Stimulated activated CD8-positive, alpha-beta memory T cell treated with anti-CD3 and anti-CD28 coated beads, Interleukin-4, amount 100 ng/mL, for 48 hours (primary cell): ENCODE measurements around the gene FAAP100.
"Not testable (repeated sequence)": the region's sequence is repeated elsewhere in the genome, so short reads cannot be mapped to it uniquely, and the experiment has no call there.

Experiments
- DNase-seq: peaks from one replicate; pipeline ENCODE4 v3.0.0-alpha.2; 2020

FAAP100 gene

GRCh38 chr17:81552244-81553017 lies at the start of gene FAAP100:
Gene FAAP100 (minus strand): TSS chr17:81552353. CDS start chr17:81552330, 23 bp downstream.
- DNase-seq, result peak; percentile 85

DNA sequence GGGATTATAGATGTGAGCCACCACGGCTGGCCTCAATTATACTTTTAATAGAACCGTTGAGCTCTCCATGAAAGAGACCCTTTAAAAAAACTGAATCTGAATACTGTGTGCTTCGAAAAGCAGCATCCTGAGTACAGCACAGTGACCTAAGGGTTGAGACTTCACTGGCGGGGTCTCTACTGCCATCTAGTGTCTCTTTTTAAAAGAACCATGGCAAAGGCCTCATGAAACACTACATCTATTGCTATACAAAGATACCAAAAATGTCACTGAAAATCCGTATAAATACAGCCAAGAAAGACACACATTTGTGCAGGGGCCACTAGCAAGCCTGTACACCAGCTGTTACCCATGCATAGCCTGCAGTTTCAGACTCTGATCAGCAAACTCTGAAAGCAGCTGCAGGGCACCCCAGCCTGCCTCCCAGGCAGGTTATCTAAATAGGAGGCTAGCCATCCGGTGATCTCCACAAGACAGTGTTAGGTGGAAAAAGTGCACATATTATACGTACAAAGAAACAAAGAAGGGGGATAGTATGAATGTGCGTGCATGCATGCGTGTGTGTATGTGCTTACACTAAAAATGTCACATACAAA lies 49.5 kb upstream of the FAAP100 start:
- DNase-seq, result peak; percentile 36

GRCh38 chr17:81599719-81600486 lies 47.8 kb upstream of the FAAP100 start:
- no peak for DNase-seq

DNA sequence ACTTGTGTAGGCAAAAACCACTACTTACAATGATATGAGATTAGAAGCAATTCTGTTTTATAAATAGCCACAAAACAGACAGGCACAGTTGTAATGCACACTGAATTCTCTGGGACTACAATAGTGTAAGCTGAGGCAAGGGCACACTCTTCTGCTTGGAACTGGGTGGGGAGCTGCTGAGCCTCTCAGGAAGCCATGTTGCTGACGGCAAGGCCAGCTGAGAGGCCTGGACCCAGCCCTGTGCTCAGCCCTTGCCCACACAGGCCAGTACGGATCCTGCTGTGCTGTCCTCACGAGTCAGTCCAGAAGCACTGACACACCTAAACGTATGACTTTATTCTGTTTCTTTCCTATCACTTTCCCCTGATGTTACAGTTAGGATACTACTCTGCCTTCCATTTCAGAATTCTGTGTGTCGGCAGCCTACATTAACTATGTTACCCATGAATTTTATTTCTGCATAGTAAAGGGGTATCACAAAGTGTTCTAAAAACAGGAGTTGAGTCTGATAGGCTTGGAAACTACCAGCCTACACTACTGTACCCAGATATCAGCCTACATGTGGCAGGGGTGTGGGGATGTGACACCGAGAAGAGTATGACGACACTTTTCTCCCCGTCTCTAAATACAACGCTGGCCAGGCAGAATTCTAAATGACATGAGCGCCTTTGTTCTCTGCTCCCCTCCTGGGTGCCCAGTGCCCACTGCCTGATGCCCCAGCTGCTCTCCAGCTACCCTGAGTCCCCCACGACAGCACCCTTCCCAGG lies 41.1 kb upstream of the FAAP100 start:
- no peak for DNase-seq

DNA sequence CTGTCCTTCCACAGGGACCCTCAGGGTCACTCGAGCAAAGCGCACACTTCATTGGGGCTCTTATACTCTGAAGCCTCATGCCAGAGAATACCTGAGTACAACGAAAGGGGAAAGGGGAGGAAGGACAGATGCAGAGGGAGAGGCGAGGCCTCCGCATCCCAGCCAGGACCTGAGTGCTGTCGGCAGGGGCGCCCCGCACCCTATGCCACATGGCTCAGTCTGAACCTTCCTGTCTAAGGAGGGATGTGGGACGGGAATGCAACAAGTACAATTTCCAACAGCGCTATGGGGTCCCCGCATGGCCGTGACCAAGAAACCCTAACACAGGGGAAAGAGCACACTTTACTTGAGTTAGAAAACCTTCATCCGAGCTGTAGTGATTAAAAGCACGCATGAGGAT lies 39.8 kb upstream of the FAAP100 start:
- DNase-seq, result no peak

GRCh38 chr17:81590121-81590520 lies 38.0 kb upstream of the FAAP100 start:
- DNase-seq, result no peak

DNA sequence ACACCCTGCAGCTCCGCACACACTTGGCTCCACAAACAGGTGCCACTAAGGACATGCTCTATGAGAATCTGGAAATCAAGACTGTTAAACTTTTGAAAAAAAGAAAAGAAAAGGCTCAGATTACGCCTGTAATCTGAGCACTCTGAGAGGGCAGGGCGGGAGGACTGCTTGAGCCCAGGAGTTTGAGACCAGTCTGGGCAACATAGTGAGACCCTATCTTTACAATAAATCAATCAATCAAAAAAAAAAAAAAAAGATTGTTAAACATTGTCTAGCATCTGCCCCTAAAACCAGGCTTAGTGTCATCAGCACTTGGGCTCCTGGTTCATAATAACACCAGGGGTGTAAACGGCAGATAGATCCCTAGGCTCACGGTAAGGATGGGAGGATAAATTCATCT lies 37.5 kb upstream of the FAAP100 start:
- no peak for DNase-seq

GRCh38 chr17:81586096-81586495 lies 33.9 kb upstream of the FAAP100 start:
- DNase-seq, result no peak

- DNase-seq, result not testable (repeated sequence)
Observed at GRCh38 chr17:81584771-81585170, 32.6 kb upstream of the FAAP100 start.

DNA sequence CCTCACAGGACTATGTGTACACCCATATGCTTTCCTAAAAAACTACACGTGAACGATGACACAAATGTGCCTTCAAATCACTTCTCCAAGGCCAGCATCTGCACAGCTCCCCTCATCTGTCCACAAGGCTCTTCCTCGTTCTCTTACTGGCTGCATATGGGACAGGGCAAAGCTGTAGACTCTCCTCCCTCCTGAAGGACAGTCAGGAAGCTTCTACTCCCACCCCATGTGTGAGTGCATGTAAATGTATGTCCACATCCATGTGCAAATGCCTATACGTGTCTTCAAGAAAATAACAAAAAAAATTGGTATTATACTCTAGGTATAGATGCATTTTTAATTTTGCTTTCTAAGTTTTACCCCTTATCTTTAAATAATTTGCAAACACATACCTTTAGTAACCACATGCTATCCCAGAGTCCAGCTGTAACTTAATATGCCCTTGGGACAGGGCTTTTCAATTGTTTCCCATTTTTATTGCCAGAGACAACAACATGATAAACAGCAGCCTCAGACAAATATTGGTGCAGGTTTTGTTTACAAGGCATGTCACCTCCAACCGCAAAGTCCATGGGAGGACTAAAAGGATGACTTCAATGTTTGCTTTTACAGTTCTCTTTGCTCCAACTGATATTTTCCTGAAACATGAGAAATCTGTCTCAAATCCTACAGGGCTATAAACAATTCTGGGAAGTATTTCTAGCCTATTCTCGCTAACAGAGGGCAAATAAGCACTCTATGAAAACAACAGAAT lies 31.6 kb upstream of the FAAP100 start:
- no peak for DNase-seq

GRCh38 chr17:81582749-81583148 lies 30.6 kb upstream of the FAAP100 start:
- no peak for DNase-seq

GRCh38 chr17:81582341-81582740 lies 30.2 kb upstream of the FAAP100 start:
- no peak for DNase-seq

GRCh38 chr17:81581758-81582157 lies 29.6 kb upstream of the FAAP100 start:
- DNase-seq, result no peak

- no peak for DNase-seq
Observed at GRCh38 chr17:81580481-81580880, 28.3 kb upstream of the FAAP100 start.

GRCh38 chr17:81579821-81580321 lies 27.7 kb upstream of the FAAP100 start:
- DNase-seq, result no peak

DNA sequence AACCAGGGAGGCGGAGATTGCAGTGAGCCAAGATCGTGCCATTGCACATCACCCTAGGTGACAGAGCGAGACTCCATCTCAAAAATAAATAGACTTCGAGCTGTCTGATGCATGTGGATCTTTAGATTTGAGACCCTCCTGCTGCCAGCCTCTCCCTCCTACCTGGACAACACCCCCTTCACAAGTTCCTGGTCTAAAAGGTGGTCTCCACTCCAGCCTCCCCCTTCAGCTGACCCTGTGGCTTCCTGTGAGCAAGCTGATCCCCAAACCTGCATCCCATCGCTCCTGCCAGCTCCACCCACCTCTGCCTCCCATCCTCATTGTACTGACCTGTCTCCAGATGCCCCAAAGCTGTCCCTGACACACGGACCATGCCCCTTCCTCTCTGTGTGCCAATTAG lies 27.1 kb upstream of the FAAP100 start:
- DNase-seq, result no peak

DNA sequence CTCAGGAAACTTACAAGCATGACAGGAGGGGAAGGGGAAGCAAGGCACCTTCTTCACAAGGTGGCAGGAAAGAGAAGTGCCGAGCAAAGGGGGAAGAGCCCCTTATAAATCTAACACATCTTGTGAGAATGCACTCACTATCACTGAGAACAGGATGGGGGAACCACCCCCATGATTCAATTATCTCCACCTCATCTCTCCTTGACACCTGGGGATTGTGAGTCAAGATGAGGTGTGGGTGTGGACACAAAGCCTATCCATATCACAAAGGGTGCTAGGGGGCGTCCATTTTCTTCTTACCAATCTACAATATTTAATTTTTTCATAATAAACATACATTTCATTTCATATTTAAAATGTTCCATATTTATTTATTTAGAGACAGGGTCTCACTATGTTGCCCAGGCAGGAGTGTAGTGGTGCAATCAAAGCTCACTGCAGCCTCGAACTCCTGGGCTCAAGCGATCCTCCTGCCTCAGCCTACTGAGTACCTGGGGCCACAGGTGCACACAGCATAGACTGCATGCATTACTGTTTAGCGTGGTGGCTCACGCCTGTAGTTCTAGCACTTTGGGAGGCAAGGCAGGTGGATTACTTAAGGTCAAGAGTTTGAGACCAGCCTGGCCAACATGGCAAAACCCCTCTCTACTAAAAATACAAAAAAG lies 26.5 kb upstream of the FAAP100 start:
- DNase-seq, result peak; percentile 41

GRCh38 chr17:81578038-81578441 lies 25.9 kb upstream of the FAAP100 start:
- no peak for DNase-seq

- no peak for DNase-seq
Observed at GRCh38 chr17:81577278-81578000, 25.3 kb upstream of the FAAP100 start.

- no peak for DNase-seq
Observed at GRCh38 chr17:81576621-81577277, 24.6 kb upstream of the FAAP100 start.
